ENCODE results near the gene APOC1.
"Not testable (repeated sequence)": the region's sequence is repeated elsewhere in the genome, so short reads cannot be mapped to it uniquely, and the experiment has no call there.

APOC1 gene

DNA sequence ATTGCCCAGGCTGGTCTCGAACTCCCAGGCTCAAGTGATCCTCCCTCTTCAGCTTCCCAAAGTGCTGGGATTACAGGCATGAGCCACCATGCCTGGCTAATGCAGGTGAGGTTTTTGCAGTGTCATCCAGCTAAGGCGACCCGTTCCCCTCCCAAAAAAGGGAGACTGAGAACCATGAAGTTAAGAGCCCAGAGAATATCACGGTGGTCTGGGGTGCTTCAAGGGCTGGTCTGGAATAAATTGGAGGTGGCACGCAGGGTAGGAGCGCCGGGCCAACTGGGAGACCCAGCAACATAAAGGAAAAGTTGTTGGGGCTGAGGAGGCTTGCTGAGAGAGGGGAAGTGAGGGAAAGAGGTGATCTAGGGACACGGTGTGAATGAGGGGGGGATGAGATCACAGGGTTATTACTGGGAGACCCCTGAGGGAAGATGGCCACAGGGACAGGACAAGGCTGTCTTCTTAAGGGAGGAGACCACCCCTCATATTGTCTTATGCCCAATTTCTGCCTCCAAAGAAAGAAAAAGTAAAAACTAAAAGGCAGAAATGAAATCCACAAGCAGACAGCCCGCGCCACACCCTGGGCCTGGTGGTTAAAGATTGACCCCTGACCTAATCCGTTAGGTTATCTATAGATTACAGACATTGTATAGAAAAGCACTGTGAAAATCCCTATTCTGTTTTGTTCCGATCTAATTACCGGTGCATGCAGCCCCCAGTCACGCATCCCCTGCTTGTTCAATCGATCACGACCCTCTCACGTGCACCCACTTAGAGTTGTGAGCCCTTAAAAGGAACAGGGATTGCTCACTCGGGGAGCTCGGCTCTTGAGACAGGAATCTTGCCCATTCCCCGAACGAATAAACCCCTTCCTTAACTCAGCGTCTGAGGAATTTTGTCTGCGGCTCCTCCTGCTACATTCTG is 636 bp upstream of the APOC1 start:
- not testable (repeated sequence) for DNase-seq

DNA sequence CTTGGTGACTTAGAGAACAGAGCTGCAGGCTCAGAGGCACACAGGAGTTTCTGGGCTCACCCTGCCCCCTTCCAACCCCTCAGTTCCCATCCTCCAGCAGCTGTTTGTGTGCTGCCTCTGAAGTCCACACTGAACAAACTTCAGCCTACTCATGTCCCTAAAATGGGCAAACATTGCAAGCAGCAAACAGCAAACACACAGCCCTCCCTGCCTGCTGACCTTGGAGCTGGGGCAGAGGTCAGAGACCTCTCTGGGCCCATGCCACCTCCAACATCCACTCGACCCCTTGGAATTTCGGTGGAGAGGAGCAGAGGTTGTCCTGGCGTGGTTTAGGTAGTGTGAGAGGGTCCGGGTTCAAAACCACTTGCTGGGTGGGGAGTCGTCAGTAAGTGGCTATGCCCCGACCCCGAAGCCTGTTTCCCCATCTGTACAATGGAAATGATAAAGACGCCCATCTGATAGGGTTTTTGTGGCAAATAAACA is 9.9 kb downstream of the APOC1 start:
- no peak for DNase-seq

DNA sequence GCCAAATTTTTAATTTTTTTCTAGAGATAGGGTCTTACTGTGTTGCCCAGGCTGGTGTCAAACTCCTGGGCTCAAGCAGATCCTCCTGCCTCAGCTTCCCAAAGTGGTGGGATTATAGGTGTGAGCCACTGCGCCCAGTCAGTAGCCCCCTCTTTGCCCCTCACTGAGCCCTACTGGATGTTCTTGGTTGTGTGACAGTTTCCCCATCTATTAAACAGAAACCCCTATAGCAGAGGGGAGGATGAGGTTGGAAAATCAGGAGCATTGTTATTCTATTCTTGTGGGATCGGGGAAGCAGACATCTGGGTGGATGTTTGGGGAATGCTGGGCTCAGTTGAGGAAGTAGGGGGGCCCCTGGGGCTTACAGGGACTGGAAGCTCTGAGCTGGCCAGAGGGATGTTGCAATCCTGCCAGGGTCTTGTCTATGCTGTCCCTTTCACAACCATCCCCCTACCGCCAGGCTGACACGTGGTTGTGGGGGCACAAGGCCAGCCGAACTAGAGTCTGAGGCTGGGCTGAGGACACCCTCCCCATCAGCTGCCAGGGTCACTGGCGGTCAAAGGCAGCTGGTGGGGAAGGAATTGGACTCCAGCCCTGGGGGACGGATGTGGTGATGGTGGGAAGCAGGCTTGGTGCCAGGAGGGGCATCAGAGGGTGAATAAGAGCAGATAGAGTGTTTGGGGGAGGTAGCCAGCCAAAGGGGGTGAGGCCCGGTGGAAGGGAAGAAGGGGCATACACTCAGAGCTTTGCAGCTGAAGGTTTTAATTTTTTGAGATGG is 10.9 kb downstream of the APOC1 start:
- DNase-seq = peak; percentile 84

DNA sequence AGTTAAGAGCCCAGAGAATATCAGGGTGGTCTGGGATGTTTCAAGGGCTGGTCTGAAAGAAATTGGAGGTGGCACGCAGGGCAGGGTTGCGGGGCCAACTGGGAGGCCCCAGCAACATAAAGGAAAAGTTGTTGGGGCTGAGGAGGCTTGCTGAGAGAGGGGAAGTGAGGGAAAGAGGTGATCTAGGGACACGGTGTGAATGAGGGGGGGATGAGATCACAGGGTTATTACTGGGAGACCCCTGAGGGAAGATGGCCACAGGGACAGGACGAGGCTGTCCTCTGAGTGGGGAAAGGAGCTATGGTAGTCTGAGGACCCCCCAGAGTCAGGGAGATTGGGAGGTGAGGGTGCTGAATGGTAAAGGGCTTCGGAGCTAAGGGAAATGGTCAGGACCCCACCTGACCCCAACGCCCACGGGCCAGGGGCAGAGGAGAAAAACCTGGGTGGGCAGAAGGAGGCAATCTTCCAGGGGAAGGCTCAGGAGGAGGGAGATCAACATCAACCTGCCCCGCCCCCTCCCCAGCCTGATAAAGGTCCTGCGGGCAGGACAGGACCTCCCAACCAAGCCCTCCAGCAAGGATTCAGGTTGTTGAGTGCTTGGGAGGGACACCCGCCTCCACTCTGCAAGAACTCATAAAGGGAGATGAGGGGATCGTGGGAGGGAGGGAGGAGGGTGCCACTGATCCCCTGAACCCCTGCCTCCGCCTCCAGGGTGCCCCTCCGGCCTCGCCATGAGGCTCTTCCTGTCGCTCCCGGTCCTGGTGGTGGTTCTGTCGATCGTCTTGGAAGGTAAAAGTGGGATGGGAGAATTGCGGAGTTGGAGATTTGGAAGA is 12.1 kb downstream of the APOC1 start:
- not testable (repeated sequence) for DNase-seq

DNA sequence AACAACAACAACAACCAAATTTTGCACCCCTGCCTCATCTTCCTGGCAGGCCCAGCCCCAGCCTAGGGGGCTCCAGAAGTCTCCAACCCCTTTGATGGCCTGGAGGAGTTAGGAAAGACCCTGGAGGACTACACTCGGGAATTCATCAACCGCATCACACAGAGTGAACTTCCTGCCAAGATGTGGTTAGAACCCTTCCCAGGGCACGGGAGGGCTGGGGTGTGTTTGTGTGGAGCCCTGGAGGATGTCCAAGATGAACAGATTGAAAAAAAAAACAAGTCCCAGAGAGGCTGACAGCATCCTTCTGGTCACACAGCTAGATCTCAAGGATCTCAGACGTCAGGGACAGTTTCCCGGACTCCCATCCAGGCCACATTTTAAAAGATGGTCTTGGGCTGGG is 13.3 kb downstream of the APOC1 start:
- DNase-seq = no peak

- DNase-seq = no peak
Measured at GRCh38 chr19:44930088-44930487, 15.7 kb downstream of the APOC1 start.

DNA sequence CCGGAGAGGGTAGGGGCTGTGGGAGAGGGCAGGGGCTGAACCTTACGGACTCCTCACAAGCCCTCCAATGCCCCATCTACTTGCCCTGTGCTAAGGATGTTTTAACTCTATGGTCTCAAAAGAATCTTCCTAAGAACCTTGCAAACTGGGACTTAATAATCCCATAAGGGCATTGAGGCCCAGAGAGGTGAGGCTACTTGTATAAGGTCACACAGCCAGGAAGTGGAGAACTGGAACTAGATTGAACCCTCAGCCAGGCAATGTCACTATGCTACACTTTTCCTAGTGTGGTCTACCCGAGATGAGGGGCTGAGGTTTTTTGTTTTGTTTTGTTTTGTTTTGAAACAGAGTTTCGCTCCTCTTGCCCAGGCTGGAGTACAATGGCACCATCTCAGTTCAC is 17.1 kb downstream of the APOC1 start:
- no peak for DNase-seq

GRCh38 chr19:44939668-44940067 is 25.3 kb downstream of the APOC1 start:
- peak; percentile 39 for DNase-seq

DNA sequence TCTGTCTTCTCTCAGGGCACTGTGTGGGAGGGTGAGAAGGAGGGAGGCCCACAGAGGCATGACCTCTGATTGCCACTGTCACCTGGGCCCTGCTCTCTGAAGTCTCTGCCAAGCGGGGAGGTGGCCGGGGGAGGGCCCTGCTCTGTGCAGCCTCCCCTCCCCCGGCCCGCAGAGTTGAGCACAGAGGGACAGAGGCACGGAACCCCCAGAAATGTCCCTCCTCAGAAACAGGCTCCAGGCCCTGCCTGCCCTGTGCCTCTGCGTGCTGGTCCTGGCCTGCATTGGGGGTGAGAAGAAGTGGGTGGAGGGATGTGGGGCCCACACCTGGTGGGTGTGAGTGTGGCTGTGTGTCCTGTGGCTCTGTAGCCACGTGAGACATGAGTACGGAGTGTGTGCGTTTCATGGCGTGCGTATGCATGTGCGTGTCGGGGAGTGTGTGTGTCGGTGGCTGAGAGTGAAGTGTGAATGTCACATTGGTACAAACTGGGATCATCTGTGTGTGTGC is 27.7 kb downstream of the APOC1 start, which contains the start of gene APOC4:
APOC4 (plus strand) TSS at position 171 of the 505 bp plus-strand sequence; CDS start at position 212, 41 bp downstream.
- no peak for DNase-seq

DNA sequence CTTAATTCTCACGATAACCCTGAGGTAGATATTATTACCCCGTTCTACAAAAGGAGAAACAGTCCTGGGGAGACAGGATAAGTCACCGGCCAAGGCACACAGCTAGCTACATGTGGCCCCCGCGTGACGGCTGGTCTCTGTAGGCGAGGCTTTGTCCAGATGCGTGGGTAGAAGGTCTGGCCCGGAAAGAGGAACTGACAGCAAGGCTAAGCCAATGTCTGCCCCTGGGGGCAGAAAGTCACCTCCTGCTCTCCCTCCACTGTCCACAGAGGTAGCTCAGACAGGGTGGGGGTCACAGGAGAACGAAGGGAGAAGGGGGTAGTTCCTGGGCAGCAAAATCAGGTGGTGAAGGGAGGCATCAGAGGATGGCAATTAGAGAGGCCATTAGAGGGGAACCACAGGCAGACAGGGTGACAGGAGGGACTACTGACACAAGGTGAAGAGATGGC is 29.4 kb downstream of the APOC1 start:
- DNase-seq = peak; percentile 97

- DNase-seq = peak; percentile 22
Measured at GRCh38 chr19:44947041-44947581, 32.7 kb downstream of the APOC1 start.

- DNase-seq = no peak
Measured at GRCh38 chr19:44948237-44948636, 33.8 kb downstream of the APOC1 start.

GRCh38 chr19:44948763-44949374 is 34.5 kb downstream of the APOC1 start:
- DNase-seq = no peak

- DNase-seq = no peak
Measured at GRCh38 chr19:44949550-44949949, 35.1 kb downstream of the APOC1 start.

GRCh38 chr19:44951179-44952159 is 37.1 kb downstream of the APOC1 start:
- peak; percentile 81 for DNase-seq

DNA sequence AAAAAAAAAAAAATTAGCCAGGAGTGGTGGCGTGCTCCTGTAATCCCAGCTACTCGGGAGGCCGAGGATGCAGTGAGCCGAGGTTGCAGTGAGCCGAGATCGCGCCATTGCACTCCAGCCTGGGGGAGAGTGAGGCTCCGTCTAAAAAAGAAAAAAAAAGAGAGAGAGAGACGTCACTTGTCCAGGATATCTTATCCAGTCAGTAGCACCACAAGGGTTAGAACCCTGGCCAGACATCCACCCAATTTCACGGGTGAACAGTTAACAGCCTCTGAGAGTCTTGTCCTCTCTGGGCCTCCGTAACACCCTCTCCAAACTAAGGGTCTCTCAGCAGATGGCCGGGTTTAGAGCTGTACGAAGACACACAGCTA is 39.9 kb downstream of the APOC1 start:
- DNase-seq = no peak

GRCh38 chr19:44954649-44955504 is 40.5 kb downstream of the APOC1 start, which contains the start of gene CLPTM1:
TSS of gene CLPTM1 (plus strand) at chr19:44955380. CDS start at chr19:44955396, 16 bp downstream.
- DNase-seq = peak; percentile 99

DNA sequence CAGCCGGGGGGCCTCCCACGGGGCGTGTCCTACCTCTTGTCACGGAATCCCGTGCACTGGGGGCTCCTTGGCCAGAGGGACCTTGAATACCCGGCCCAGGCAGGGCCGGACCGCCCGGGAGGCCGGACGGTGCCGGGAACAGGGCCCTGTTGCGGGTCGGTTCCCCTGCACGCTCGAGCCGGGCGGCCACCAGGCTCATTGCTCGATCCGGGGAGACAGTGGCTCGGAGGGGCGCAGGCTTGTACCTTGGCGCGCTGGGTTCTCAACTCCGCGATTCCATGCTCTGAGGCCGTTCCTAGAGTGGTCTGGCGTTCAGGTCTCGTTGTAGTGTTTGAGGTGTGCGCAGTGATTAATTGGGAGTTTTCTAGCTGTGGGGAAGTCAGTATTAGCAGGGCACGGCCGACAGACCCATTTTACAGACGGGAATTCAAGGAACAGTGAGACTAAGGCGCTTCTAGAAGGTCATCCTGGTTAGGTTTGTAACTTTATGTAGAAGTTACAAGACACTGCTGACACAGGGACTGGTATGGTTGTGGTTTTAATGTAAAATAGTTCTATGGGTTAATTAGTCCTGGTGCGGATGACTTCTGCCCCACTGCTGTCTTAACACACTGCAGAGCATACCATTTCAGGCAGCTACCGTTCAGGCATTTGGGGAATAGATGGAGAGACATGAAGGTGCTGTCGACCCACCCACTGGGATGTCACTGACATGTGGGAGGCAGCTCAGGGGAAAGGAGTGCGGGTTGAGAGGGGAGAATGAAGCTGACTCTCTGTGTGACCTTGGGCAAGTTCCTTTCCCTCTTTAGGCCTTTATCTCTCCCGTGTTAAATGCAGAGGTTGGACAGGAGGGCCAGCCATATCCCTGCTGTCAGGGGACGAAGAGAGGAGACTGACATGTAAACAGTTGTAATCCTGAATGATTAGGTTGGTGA is 41.4 kb downstream of the APOC1 start:
- no peak for DNase-seq

Data from inflammatory macrophage treated with lipopolysaccharide for 4 hours (primary cell).